ENCODE results near the gene ELAC2. TPM values are rescaled to one million over a fixed set of nuclear protein-coding genes. Genes with fewer than 3 reads are reported as not detected.

Gene ELAC2
- total RNA-seq, 1 experiment from 2014 or later: 84.5 TPM

GRCh38 chr17:13051915-13052314 lies 34.1 kb upstream of the ELAC2 start:
- Histone ChIP-seq H3K9me3 (ENCODE audit: control insufficient read depth in 1 of 2, insufficient read depth in 1 of 2, low read depth in 1 of 2, low read length in 2 of 2) (no peaks in the 10 kb centered on the region), H3K4me1 (ENCODE audit: control insufficient read depth in 1 of 2, insufficient read depth in 2 of 2, low read length in 2 of 2) (no peaks in the 10 kb centered on the region), H3K36me3 (ENCODE audit: control insufficient read depth in 1 of 2, insufficient read depth in 2 of 2, low read length in 2 of 2) (no peaks in the 10 kb centered on the region), H4K20me1 (ENCODE audit: insufficient read depth) (no peaks in the 10 kb centered on the region), H3K4me2 (ENCODE audit: low read length) (no peak overlapping the region), H3K9ac (ENCODE audit: low read length) (no peak overlapping the region), H3K27ac (ENCODE audit: low read depth, low read length) (no peak overlapping the region), H3K27me3 (ENCODE audit: insufficient read depth, low read length) (peaks cover 7% of the 10 kb centered on the region; the same call in 1 of the 2 replicates), H2AFZ (ENCODE audit: low read depth, low read length, poor library complexity, severe bottlenecking) (no peak overlapping the region), H3K9me2 (ENCODE audit: insufficient read depth) (no peaks in the 10 kb centered on the region), H3K4me3 (replicated peaks in 1 of 2; ENCODE audit: low read depth in 1 of 2, low read length in 2 of 2) (no peak overlapping the region), H3K79me2 (ENCODE audit: insufficient read depth, low read length) (no peaks in the 10 kb centered on the region)
- ChIA-PET RAD21 (ENCODE audit: low non-redundant PET in 1 of 2, low total read pairs in 2 of 2, uncharacterized antibody in 2 of 2, unreplicated experiment in 2 of 2) (no interaction called here), POLR2A (no interaction called here), CTCF (interaction anchor here (1.7 kb wide), 1 partner anchor 20 kb away, joined by 4 read pairs; no protein-coding TSS in a partner anchor)
- no TSS peak for BruUV-seq (replicated peaks)
- DNase-seq (ENCODE audit: low read depth, low spot score) (no peak), ATAC-seq (no peak)
- no peak for TF ChIP-seq RAD21 (IDR thresholded peaks at IDR 0.05; ENCODE audit: low read depth)
- no peak for TF ChIP-seq FOSL1 (IDR thresholded peaks at IDR 0.05; ENCODE audit: low read depth)
- intact Hi-C loops (cut with micrococcal nuclease): no loop called here

DNA sequence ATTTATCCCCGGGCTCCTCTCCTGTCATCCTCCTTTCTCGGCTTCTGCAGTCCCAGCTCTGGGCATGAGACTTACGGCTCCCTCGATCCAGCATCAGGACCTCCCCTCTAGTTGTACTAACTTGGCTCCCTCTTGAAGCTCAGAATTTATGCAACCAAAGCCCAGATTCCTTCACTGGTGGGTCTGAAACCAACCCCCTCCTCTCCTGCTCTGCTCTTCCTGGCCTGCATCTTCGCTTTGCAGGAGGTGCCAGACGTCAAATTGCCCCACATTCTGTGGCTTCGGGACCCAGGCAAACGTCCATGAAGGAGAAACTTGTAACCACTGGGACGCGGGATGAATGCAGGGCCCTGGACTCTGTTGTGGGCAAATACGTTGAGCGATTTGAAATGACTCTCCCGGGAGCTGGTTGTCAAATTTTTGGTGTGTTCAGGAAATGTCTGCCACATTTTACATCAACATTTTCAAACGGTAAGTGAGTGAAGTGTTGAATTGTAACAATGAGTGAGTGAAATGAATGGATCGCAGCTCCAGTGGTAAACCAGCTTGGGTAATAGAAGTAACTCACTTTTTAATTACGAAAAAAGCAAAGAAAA lies 29.3 kb upstream of the ELAC2 start:
- no peaks in the 10 kb centered on the region for H3K36me3 ChIP-seq (ENCODE audit: control insufficient read depth in 1 of 2, insufficient read depth in 2 of 2, low read length in 2 of 2)
- TF ChIP-seq ELF1 (IDR thresholded peaks at IDR 0.05; ENCODE audit: borderline replicate concordance, low read depth): no peak
- no peak for TF ChIP-seq CTCF (IDR thresholded peaks at IDR 0.05 in 2 of 3, conservative IDR thresholded peaks at IDR 0.05 in 1 of 3; ENCODE audit: borderline replicate concordance in 1 of 3, insufficient read depth in 1 of 3, low read depth in 2 of 3, low read length in 2 of 3)
- no peak for TF ChIP-seq SIN3A (IDR thresholded peaks at IDR 0.05; ENCODE audit: low read depth)
- TF ChIP-seq SRF (IDR thresholded peaks at IDR 0.05; ENCODE audit: low read depth): no peak
- TF ChIP-seq ZNF274 (IDR thresholded peaks at IDR 0.05; ENCODE audit: low read depth, low read length): no peak
- TF ChIP-seq SP1 (IDR thresholded peaks at IDR 0.05; ENCODE audit: low read depth): no peak
- TF ChIP-seq CEBPB (IDR thresholded peaks at IDR 0.05; ENCODE audit: low read depth): no peak
- TF ChIP-seq YY1 (IDR thresholded peaks at IDR 0.05; ENCODE audit: extremely low read depth, insufficient replicate concordance, low read depth, low read length): no peak
- no peak overlapping the region for H3K9ac ChIP-seq (ENCODE audit: low read length)
- ChIA-PET POLR2A (no interaction called here), CTCF (interaction anchor here (1.0 to 1.3 kb wide), 2 partner anchors 16 to 28 kb away, joined by 3 read pairs; no protein-coding TSS in a partner anchor), RAD21 (ENCODE audit: low non-redundant PET in 1 of 2, low total read pairs in 2 of 2, uncharacterized antibody in 2 of 2, unreplicated experiment in 2 of 2) (no interaction called here)
- no peak overlapping the region for H2AFZ ChIP-seq (ENCODE audit: low read depth, low read length, poor library complexity, severe bottlenecking)
- no peaks in the 10 kb centered on the region for H4K20me1 ChIP-seq (ENCODE audit: insufficient read depth)
- no peak for ATAC-seq
- H3K4me3 ChIP-seq (replicated peaks in 1 of 2; ENCODE audit: low read depth in 1 of 2, low read length in 2 of 2): no peak overlapping the region
- no peaks in the 10 kb centered on the region for H3K9me2 ChIP-seq (ENCODE audit: insufficient read depth)
- intact Hi-C loops (cut with micrococcal nuclease): no loop called here
- no peaks in the 10 kb centered on the region for H3K4me1 ChIP-seq (ENCODE audit: control insufficient read depth in 1 of 2, insufficient read depth in 2 of 2, low read length in 2 of 2)
- no peak overlapping the region for H3K4me2 ChIP-seq (ENCODE audit: low read length)
- DNase-seq (ENCODE audit: low read depth, low spot score): no peak
- peaks cover 2% of the 10 kb centered on the region; the same call in 1 of the 2 replicates for H3K27me3 ChIP-seq (ENCODE audit: insufficient read depth, low read length)
- no peaks in the 10 kb centered on the region for H3K79me2 ChIP-seq (ENCODE audit: insufficient read depth, low read length)
- no TSS peak for BruUV-seq (replicated peaks)
- no peak overlapping the region for H3K27ac ChIP-seq (ENCODE audit: low read depth, low read length)
- no peaks in the 10 kb centered on the region for H3K9me3 ChIP-seq (ENCODE audit: control insufficient read depth in 1 of 2, insufficient read depth in 1 of 2, low read depth in 1 of 2, low read length in 2 of 2)

All from HCT116 (cell line).